ENCODE results near the gene HRK. TPM values are rescaled to one million over a fixed set of nuclear protein-coding genes. Genes with fewer than 3 reads are reported as not detected.

HRK gene
- total and polyA plus RNA-seq, 2 of the 8 experiments (the other 6 are each of a cell fraction or from before 2014, with no cell fraction given) = 1.6 to 2.7 TPM

DNA sequence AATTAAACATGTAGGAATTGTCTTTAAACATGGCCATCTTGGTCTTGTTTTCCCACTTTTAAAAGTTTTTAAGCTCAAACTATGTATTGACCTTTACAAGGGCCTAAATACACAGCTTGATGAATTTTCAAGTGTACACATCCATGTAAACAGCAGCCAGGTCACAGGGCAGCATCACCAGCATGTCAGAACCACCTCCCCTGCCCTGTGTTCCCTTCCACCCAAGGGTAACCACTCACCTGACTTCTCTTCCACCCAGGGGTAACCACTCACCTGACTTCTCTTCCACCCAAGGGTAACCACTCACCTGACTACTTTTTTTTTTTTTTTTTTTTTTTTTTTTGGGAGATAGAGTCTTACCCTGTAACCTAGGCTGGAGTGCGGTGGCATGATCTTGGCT lies 34.1 kb upstream of the HRK start:
- no peak for TF ChIP-seq POU5F1 (IDR thresholded peaks at IDR 0.05; ENCODE audit: low read depth, low read length)
- TF ChIP-seq, protein P1, sequence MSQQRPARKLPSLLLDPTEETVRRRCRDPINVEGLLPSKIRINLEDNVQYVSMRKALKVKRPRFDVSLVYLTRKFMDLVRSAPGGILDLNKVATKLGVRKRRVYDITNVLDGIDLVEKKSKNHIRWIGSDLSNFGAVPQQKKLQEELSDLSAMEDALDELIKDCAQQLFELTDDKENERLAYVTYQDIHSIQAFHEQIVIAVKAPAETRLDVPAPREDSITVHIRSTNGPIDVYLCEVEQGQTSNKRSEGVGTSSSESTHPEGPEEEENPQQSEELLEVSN (IDR thresholded peaks at IDR 0.05) = no peak
- DNase-seq (ENCODE audit: low read depth in 1 of 2, low spot score in 2 of 2) (no peak), FAIRE-seq (no peak)
- Histone ChIP-seq H3K4me3 (ENCODE audit: extremely low read depth in 1 of 4, insufficient read depth in 2 of 4, low read depth in 3 of 4, low read length in 4 of 4) (no peak overlapping the region), H3K9ac (replicated peaks in 1 of 4; ENCODE audit: extremely low read depth in 1 of 4, low read depth in 3 of 4, low read length in 3 of 4) (no peak overlapping the region), H2BK120ac (replicated peaks; ENCODE audit: low read depth, low read length) (no peak overlapping the region), H3K23me2 (ENCODE audit: low read depth, low read length) (no peaks in the 10 kb centered on the region), H3K4me2 (ENCODE audit: insufficient read depth in 1 of 2, low read depth in 2 of 2, low read length in 2 of 2) (no peak overlapping the region), H3K23ac (ENCODE audit: insufficient read length) (no peak overlapping the region), H3K79me2 (ENCODE audit: control insufficient read depth in 1 of 2, insufficient read depth in 2 of 2, low read length in 2 of 2) (peaks cover 0 to 17% of the 10 kb centered on the region in 2 experiments; a peak in 1 of 4 replicates), H3K27me3 (replicated peaks in 1 of 4; ENCODE audit: control insufficient read depth in 3 of 4, extremely low read depth in 1 of 4, insufficient read depth in 3 of 4, low read length in 3 of 4) (no peaks in the 10 kb centered on the region), H4K5ac (ENCODE audit: insufficient read length, low read depth, low read length) (no peak overlapping the region), H3K27ac (ENCODE audit: low read depth, low read length) (no peak overlapping the region), H3K79me1 (ENCODE audit: low read depth, low read length) (peaks cover 7% of the 10 kb centered on the region), H2BK12ac (ENCODE audit: low read depth, low read length) (no peak overlapping the region), H2AFZ (ENCODE audit: low read length) (no peak overlapping the region), H3K9me3 (ENCODE audit: insufficient read depth in 2 of 2, low read depth in 1 of 2, low read length in 1 of 2) (no peaks in the 10 kb centered on the region), H4K20me1 (replicated peaks in 1 of 2; ENCODE audit: control insufficient read depth in 1 of 2, insufficient read depth in 2 of 2, low read length in 2 of 2) (peaks cover 0 to 4% of the 10 kb centered on the region in 2 experiments), H3K14ac (ENCODE audit: insufficient read length) (no peak overlapping the region), H2BK15ac (ENCODE audit: low read length) (no peak overlapping the region), H3K56ac (replicated peaks; ENCODE audit: insufficient read length, low read depth, low read length) (no peak overlapping the region), H2BK20ac (ENCODE audit: low read length) (no peak overlapping the region), H4K91ac (replicated peaks; ENCODE audit: insufficient read length, low read length) (no peak overlapping the region), H4K8ac (ENCODE audit: extremely low read depth, insufficient read depth, low read length) (no peak overlapping the region; the same call in 1 of the 2 replicates), H2BK5ac (ENCODE audit: low read depth, low read length) (no peak overlapping the region), H3K18ac (ENCODE audit: extremely low read depth, low read length) (no peak overlapping the region), H3K4ac (replicated peaks; ENCODE audit: insufficient read length, low read depth, low read length) (no peak overlapping the region), H3K4me1 (replicated peaks in 1 of 4; ENCODE audit: control insufficient read depth in 3 of 4, insufficient read depth in 4 of 4, low read length in 3 of 4) (no peaks in the 10 kb centered on the region; a peak in 1 of 7 replicates), H3K36me3 (ENCODE audit: control insufficient read depth in 2 of 4, insufficient read depth in 4 of 4, low read length in 3 of 4) (peaks cover 0 to 7% (median 1%) of the 10 kb centered on the region in 4 experiments; a peak in 2 of 8 replicates), H2AK5ac (ENCODE audit: low read depth, low read length) (no peak overlapping the region)
- WGBS, 2 experiments (ENCODE audit: extremely low coverage in 1 of 2, insufficient coverage in 1 of 2, insufficient read length in 1 of 2, insufficient replicate concordance in 2 of 2, low coverage in 1 of 2, low lambda C conversion rate in 2 of 2, missing lambda C conversion rate in 1 of 2) = 80% methylated on average over 1 of the region's 1 CpG; no CpG with 5 or more reads in 1 of the 2 experiments
- CTCF ChIA-PET (ENCODE audit: partially characterized antibody) = interaction anchor here (1.2 kb wide), 1 partner anchor 32 kb away, joined by 3 read pairs; no protein-coding TSS in a partner anchor
- POLR2A ChIA-PET (ENCODE audit: partially characterized antibody) = interaction anchor here (1.8 kb wide), 1 partner anchor 18 kb away, joined by 3 read pairs; no protein-coding TSS in a partner anchor
